NCI-H2107 treated with DMSO at 0.1 percent for 48 hours (cell line): ENCODE results near the gene TP53AIP1.

Experiments
- DNase-seq: peaks from one replicate; lab custom pipeline; 2025; ENCODE audit not compliant: unreplicated experiment; lab: John Stamatoyannopoulos, UW

TP53AIP1 gene

GRCh38 chr11:128892866-128893565, 49.7 kb downstream of the TP53AIP1 start:
- DNase-seq: no peak

GRCh38 chr11:128891913-128892398, 50.7 kb downstream of the TP53AIP1 start:
- DNase-seq: no peak

- no peak for DNase-seq
Observed at GRCh38 chr11:128890543-128891368, 51.9 kb downstream of the TP53AIP1 start, which contains the start of gene KCNJ5. KCNJ5 (plus strand) TSS chr11:128891356; CDS start chr11:128911274, 19,918 bp downstream.

- no peak for DNase-seq
Observed at GRCh38 chr11:128890216-128890542, 52.5 kb downstream of the TP53AIP1 start.

- no peak for DNase-seq
Observed at GRCh38 chr11:128889657-128890213, 52.9 kb downstream of the TP53AIP1 start.

- DNase-seq: no peak
Observed at GRCh38 chr11:128888034-128888985, 54.4 kb downstream of the TP53AIP1 start.

GRCh38 chr11:128886406-128887124, 56.1 kb downstream of the TP53AIP1 start:
- peak; percentile 41 for DNase-seq
